Tibial nerve (tissue), 3 donors: ENCODE data around the gene CALM3.

Experiments used
- POLR2A ChIP-seq, 2 donors: fragments of 450-650 bp; IDR thresholded peaks; one replicate each; pipeline ENCODE4 v1.6.1; 2017; ENCODE audit warnings: antibody characterized with exemption in 2 of 2, mild to moderate bottlenecking in 2 of 2, moderate library complexity in 2 of 2
- TF ChIP-seq, protein P1 (sequence below), 5 experiments: fragments of 200-600 bp in 3 of 5; fragments of 450-650 bp in 2 of 5; sonication (generic) in 3 of 5; IDR thresholded peaks; one replicate each; pipeline ENCODE4 v1.5.1; 2016 to 2019; ENCODE audit warnings: antibody characterized with exemption in 5 of 5, mild to moderate bottlenecking in 3 of 5, moderate library complexity in 2 of 5

DNA sequence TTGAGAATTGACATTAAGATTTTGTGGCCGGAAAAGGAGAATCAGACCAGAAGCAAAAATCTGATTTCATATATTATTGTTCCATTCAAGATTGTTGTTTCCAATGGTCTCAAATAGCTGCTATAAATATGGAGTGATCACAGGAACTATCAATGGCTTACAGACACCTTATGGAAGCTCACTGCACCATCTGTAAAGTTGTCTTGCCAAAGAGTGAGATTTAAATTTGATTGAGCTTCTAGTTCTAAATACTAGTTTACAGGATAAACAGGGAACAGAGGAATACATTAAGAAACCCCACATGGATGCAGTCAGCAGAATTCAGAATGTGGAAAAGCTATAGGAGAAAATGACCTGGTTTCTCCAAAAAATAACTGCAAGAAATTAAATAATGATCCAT is 47.0 kb upstream of the CALM3 start:
- TF ChIP-seq, protein P1, sequence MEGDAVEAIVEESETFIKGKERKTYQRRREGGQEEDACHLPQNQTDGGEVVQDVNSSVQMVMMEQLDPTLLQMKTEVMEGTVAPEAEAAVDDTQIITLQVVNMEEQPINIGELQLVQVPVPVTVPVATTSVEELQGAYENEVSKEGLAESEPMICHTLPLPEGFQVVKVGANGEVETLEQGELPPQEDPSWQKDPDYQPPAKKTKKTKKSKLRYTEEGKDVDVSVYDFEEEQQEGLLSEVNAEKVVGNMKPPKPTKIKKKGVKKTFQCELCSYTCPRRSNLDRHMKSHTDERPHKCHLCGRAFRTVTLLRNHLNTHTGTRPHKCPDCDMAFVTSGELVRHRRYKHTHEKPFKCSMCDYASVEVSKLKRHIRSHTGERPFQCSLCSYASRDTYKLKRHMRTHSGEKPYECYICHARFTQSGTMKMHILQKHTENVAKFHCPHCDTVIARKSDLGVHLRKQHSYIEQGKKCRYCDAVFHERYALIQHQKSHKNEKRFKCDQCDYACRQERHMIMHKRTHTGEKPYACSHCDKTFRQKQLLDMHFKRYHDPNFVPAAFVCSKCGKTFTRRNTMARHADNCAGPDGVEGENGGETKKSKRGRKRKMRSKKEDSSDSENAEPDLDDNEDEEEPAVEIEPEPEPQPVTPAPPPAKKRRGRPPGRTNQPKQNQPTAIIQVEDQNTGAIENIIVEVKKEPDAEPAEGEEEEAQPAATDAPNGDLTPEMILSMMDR (IDR thresholded peaks at IDR 0.05) = no peak
- no peak for TF ChIP-seq POLR2A (IDR thresholded peaks at IDR 0.05)
